ENCODE results near the gene CA12.

- TF ChIP-seq CTCF (IDR thresholded peaks at IDR 0.05) (peak in 1 of 6 experiments; percentile 5), POLR2A (IDR thresholded peaks at IDR 0.05) (peak in 2 of 4 donors; percentile 73 to 75)
These were observed at the start of gene CA12 for GRCh38 chr15:63381301-63382204.

Data from esophagus squamous epithelium (tissue), 4 donors.